Tibial artery (tissue), 4 donors: ENCODE results near the gene RASL12.

ENCODE experiments used
- DNase-seq, 2 donors: peaks; one replicate each; pipeline ENCODE4 v3.0.0-alpha.2; 2019
- H3K27ac ChIP-seq, 2 donors: fragments of 200-600 bp; sonication (generic) in 1 of 2; 1 replicate in 1 of 2; 2 replicates in 1 of 2; pipeline ENCODE4 v1.5.1; 2018 to 2019; ENCODE audit warnings: mild to moderate bottlenecking in 1 of 2
- H3K27me3 ChIP-seq, 2 donors: fragments of 200-600 bp; sonication (generic) in 1 of 2; one replicate each; pipeline versions ENCODE4 v1.5.1 to v1.6.0; 2016 to 2019
- H3K36me3 ChIP-seq, 3 donors: fragments of 200-600 bp; sonication (generic) in 2 of 3; one replicate each; pipeline ENCODE4 v1.5.1; 2016 to 2019; ENCODE audit warnings: mild to moderate bottlenecking in 2 of 3
- H3K4me1 ChIP-seq, 4 donors: fragments of 200-600 bp; sonication (generic) in 2 of 4; 1 replicate in 3 of 4; 2 replicates in 1 of 4; pipeline ENCODE4 v1.5.1; 2016 to 2019
- H3K4me3 ChIP-seq, 2 donors: fragments of 200-600 bp; sonication (generic) in 1 of 2; 1 replicate in 1 of 2; 2 replicates in 1 of 2; pipeline ENCODE4 v1.5.1; 2018 to 2019; ENCODE audit warnings: mild to moderate bottlenecking in 2 of 2
- H3K9me3 ChIP-seq, 3 donors: fragments of 200-600 bp; sonication (generic) in 1 of 3; one replicate each; pipeline ENCODE4 v1.5.1; 2016 to 2019
- CTCF ChIP-seq, 2 experiments: fragments of 200-600 bp in 1 of 2; fragments of 450-650 bp in 1 of 2; IDR thresholded peaks; one replicate each; pipeline ENCODE4 v1.5.1; 2017 to 2019; ENCODE audit warnings: antibody characterized with exemption in 2 of 2, mild to moderate bottlenecking in 1 of 2, moderate library complexity in 1 of 2
- intact Hi-C: fragments of 100-400 bp; cut with DNase I; formaldehyde crosslinking; loops from one replicate; pipeline ENCODE4 v1.15.0; 2023; ENCODE audit warnings: low total_unique reads

Gene RASL12

GRCh38 chr15:65072617-65073016 lies 4.8 kb upstream of the RASL12 start:
- H3K27ac ChIP-seq: peak overlapping the region; percentile 95 to 99
- H3K4me1 ChIP-seq: peaks cover 3 to 74% (median 64%) of the 10 kb centered on the region in 4 donors
- H3K9me3 ChIP-seq: no peaks in the 10 kb centered on the region
- no peaks in the 10 kb centered on the region for H3K36me3 ChIP-seq
- no peaks in the 10 kb centered on the region for H3K27me3 ChIP-seq
- no peak overlapping the region for H3K4me3 ChIP-seq
- no peak for TF ChIP-seq CTCF (IDR thresholded peaks at IDR 0.05)
- intact Hi-C loops: no loop called here
- DNase-seq: no peak

GRCh38 chr15:65072027-65072426 lies 4.2 kb upstream of the RASL12 start:
- peak overlapping the region; percentile 95 to 99 for H3K27ac ChIP-seq
- peaks cover 0 to 68% (median 58%) of the 10 kb centered on the region in 4 donors for H3K4me1 ChIP-seq
- no peaks in the 10 kb centered on the region for H3K36me3 ChIP-seq
- TF ChIP-seq CTCF (IDR thresholded peaks at IDR 0.05): no peak
- no peaks in the 10 kb centered on the region for H3K9me3 ChIP-seq
- H3K4me3 ChIP-seq: no peak overlapping the region
- no peaks in the 10 kb centered on the region for H3K27me3 ChIP-seq
- intact Hi-C loops: no loop called here
- no peak for DNase-seq

GRCh38 chr15:65071381-65071811 lies 3.6 kb upstream of the RASL12 start:
- no peak overlapping the region for H3K4me3 ChIP-seq
- no peaks in the 10 kb centered on the region for H3K9me3 ChIP-seq
- H3K27me3 ChIP-seq: no peaks in the 10 kb centered on the region
- no peaks in the 10 kb centered on the region for H3K36me3 ChIP-seq
- peaks cover 0 to 62% (median 52%) of the 10 kb centered on the region in 4 donors for H3K4me1 ChIP-seq
- intact Hi-C loops: no loop called here
- DNase-seq: peak; percentile 78 to 95
- peak overlapping the region; percentile 95 to 99 for H3K27ac ChIP-seq
- TF ChIP-seq CTCF (IDR thresholded peaks at IDR 0.05): no peak

- DNase-seq: no peak
- no peak overlapping the region for H3K4me3 ChIP-seq
- peaks cover 5 to 7% (median 5%) of the 10 kb centered on the region in 3 donors for H3K36me3 ChIP-seq
- H3K27ac ChIP-seq: peak overlapping the region; percentile 95 to 99
- no peaks in the 10 kb centered on the region for H3K27me3 ChIP-seq
- H3K9me3 ChIP-seq: no peaks in the 10 kb centered on the region
- TF ChIP-seq CTCF (IDR thresholded peaks at IDR 0.05): no peak
- intact Hi-C loops: no loop called here
- peaks cover 0 to 57% (median 49%) of the 10 kb centered on the region in 4 donors for H3K4me1 ChIP-seq
Measured at GRCh38 chr15:65069779-65070546, 2.2 kb upstream of the RASL12 start.

- peak overlapping the region; percentile 95 to 99 for H3K27ac ChIP-seq
- DNase-seq: no peak
Measured at GRCh38 chr15:65069179-65069578, 1.4 kb upstream of the RASL12 start.

More at GRCh38 chr15:65069179-65069578, 1.4 kb upstream of the RASL12 start:
- intact Hi-C loops: no loop called here
- Histone ChIP-seq H3K36me3 (peaks cover 8 to 10% (median 9%) of the 10 kb centered on the region in 3 donors), H3K27me3 (no peaks in the 10 kb centered on the region), H3K9me3 (no peaks in the 10 kb centered on the region), H3K4me3 (no peak overlapping the region), H3K4me1 (peaks cover 0 to 59% (median 53%) of the 10 kb centered on the region in 4 donors)
- TF ChIP-seq CTCF (IDR thresholded peaks at IDR 0.05): no peak
